GM12873 (cell line): ENCODE data around the gene CARM1.

ENCODE experiments used
- CTCF ChIP-seq: IDR thresholded peaks from 2 replicates; pipeline ENCODE4 v1.5.1; 2012; ENCODE audit warnings: low read depth, mild to moderate bottlenecking, moderate library complexity, low read length, control low read depth; ENCODE audit not compliant: insufficient read depth; ENCODE audit errors: missing control alignments

The CARM1 gene

GRCh38 chr19:10911579-10912363, 40.4 kb downstream of the CARM1 start:
- TF ChIP-seq CTCF: no peak

GRCh38 chr19:10912619-10913018, 41.3 kb downstream of the CARM1 start:
- TF ChIP-seq CTCF: no peak

GRCh38 chr19:10913716-10914340, 42.5 kb downstream of the CARM1 start:
- no peak for TF ChIP-seq CTCF

GRCh38 chr19:10915130-10916091, 44.1 kb downstream of the CARM1 start:
- TF ChIP-seq CTCF: no peak

- no peak for TF ChIP-seq CTCF
Measured at GRCh38 chr19:10916602-10917001, 45.2 kb downstream of the CARM1 start.

- TF ChIP-seq CTCF: no peak
Measured at GRCh38 chr19:10918359-10918758, 47.0 kb downstream of the CARM1 start.
